DOHH2 (cell line): ENCODE data around the gene MEFV.

ENCODE experiments used
- CTCF ChIP-seq: fragments of 200-600 bp; sonication (generic); IDR thresholded peaks from one replicate; pipeline ENCODE4 v1.5.1; 2014; ENCODE audit warnings: antibody characterized with exemption, mild to moderate bottlenecking, low read depth, low read length; ENCODE audit not compliant: poor library complexity, severe bottlenecking
- EZH2phosphoT487 ChIP-seq: fragments of 200-600 bp; sonication (generic); IDR thresholded peaks from 2 replicates; pipeline ENCODE4 v1.6.1; 2017; ENCODE audit warnings: borderline replicate concordance, mild to moderate bottlenecking, antibody characterized with exemption, low read length, moderate library complexity, mixed read lengths

- TF ChIP-seq EZH2phosphoT487 (no peak), CTCF (no peak)
Measured at GRCh38 chr16:3235856-3236669, 20.4 kb downstream of the MEFV start.
